Heart left ventricle (tissue), 16 donors: Measurements from ENCODE around the gene NOX3. TPM values are rescaled to one million over a fixed set of nuclear protein-coding genes. Genes with fewer than 3 reads are reported as not detected.
"Not testable (repeated sequence)": the region's sequence is repeated elsewhere in the genome, so short reads cannot be mapped to it uniquely, and the experiment has no call there.

Source experiments
- ATAC-seq, 4 donors: fragments of 200-7000 bp; cut with Tn5 transposase; one replicate each; pipeline ENCODE4 v1.9.1; 2020 to 2022; ENCODE audit warnings: moderate library complexity in 4 of 4, mild to moderate bottlenecking in 3 of 4, moderate number of reproducible peaks in 1 of 4
- DNase-seq, 5 donors: peaks; one replicate each; pipeline ENCODE4 v3.0.0-alpha.2; 2020
- H3K27ac ChIP-seq, 12 donors: fragments of 200-600 bp; sonication (generic) in 4 of 12; one replicate each; pipeline versions ENCODE4 v1.5.0 to v1.8.0; 2016 to 2022; ENCODE audit warnings: mild to moderate bottlenecking in 2 of 12
- H3K27me3 ChIP-seq, 9 donors: fragments of 200-600 bp; sonication (generic) in 2 of 9; one replicate each; pipeline versions ENCODE4 v1.5.1 to v1.8.0; 2016 to 2022; ENCODE audit warnings: mild to moderate bottlenecking in 3 of 9
- H3K36me3 ChIP-seq, 9 donors: fragments of 200-600 bp; sonication (generic) in 2 of 9; one replicate each; pipeline versions ENCODE4 v1.5.0 to v1.8.0; 2018 to 2022; ENCODE audit warnings: mild to moderate bottlenecking in 2 of 9
- H3K4me1 ChIP-seq, 12 donors: fragments of 200-600 bp; sonication (generic) in 4 of 12; one replicate each; pipeline versions ENCODE4 v1.5.0 to v1.8.0; 2016 to 2022; ENCODE audit warnings: mild to moderate bottlenecking in 3 of 12
- H3K4me3 ChIP-seq, 12 donors: fragments of 200-600 bp; sonication (generic) in 4 of 12; one replicate each; pipeline versions ENCODE4 v1.5.0 to v1.8.0; 2017 to 2022; ENCODE audit warnings: mild to moderate bottlenecking in 9 of 12, moderate library complexity in 4 of 12
- H3K9me3 ChIP-seq, 12 donors: fragments of 200-600 bp; sonication (generic) in 4 of 12; one replicate each; pipeline versions ENCODE4 v1.5.0 to v1.8.0; 2016 to 2022; ENCODE audit warnings: mild to moderate bottlenecking in 1 of 12
- CTCF ChIP-seq, 12 donors: fragments of 200-600 bp; sonication (generic) in 4 of 12; IDR thresholded peaks; one replicate each; pipeline versions ENCODE4 v1.5.0 to v1.8.0; 2018 to 2022; ENCODE audit warnings: antibody characterized with exemption in 12 of 12, mild to moderate bottlenecking in 5 of 12
- POLR2A ChIP-seq, 2 donors: fragments of 450-650 bp; IDR thresholded peaks; one replicate each; pipeline ENCODE4 v1.6.1; 2017; ENCODE audit warnings: antibody characterized with exemption in 2 of 2, mild to moderate bottlenecking in 2 of 2, moderate library complexity in 2 of 2
- WGBS, 4 donors: extraction: QIAGEN DNeasy Blood & Tissue Kit in 2 of 4; methylation state at CpG; one replicate each; pipeline versions ENCODE4 v1.1.5 to v1.1.7; 2013 to 2018; 5-methylcytosine and 5-hydroxymethylcytosine counted together
- intact Hi-C, 10 donors: fragments of 100-400 bp; cut with DNase I; formaldehyde crosslinking; loops; one replicate each; pipeline versions ENCODE4 v1.11.1 to v1.14.2; 2022
- polyA plus RNA-seq, 2 donors: library from polyadenylated mRNA; stranded (reverse); fragments of 200-250 nt; gene quantifications; one replicate each; pipeline ENCODE4 v1.2.3, GENCODE V29; 2013
- total RNA-seq, 9 donors: library from RNA; depleted of rRNA in 2 of 9; stranded (reverse); fragments of >200 nt in 2 of 9; fragmentation: NEBNext Ultra II Directional in 3 of 9; extraction: Animal tissue kit (Norgen Biotek cat#: 25700) in 3 of 9; gene quantifications; one replicate each; pipeline versions ENCODE4 v1.1.0 to v1.2.4, GENCODE V29; 2016 to 2023
- donor health status: ischemic (EF 13 %, LVEDD 7.1; RV severe dilation, severe dysfunction).
- donor health status: healthy with polysubstance abuse.
- donor health status: DM: no; HTN: yes; CAD: no.
- donor health status: DM: no; HTN: no; CAD: no.
- donor health status: ischemic (EF 25% LVEDD 6.9; RV normal size, moderate dysfunction).
- donor health status: ischemic (EF 25% LVEDD 5.7; RV mildly dilated, moderate dysfunction).
- donor health status: healthy.
- donor health status: DM: yes; HTN: yes; CAD: no.
- donor health status: ischemic (EF 35%, LVEDD 5.7; RV mildly dilated, moderate dysfunction).
- donor health status: nonischemic (EF 11% LVEDD 7.7; RV severe dilation, severe dysfunction).
- donor health status: DM: yes; HTN: yes; CAD: no.
- donor health status: PGD.
- donor health status: ischemic (EF 29% LVEDD 5.4; RV normal size, mild dysfunction).
- donor health status: nonischemic (EF 23%, LVEDD 6.1; RV moderate dilation, normal function).

The NOX3 gene
- total and polyA plus RNA-seq, 11 donors, result not detected

- Histone ChIP-seq H3K27me3 (no peaks in the 10 kb centered on the region), H3K4me1 (peaks cover 0 to 25% (median 1%) of the 10 kb centered on the region in 12 donors), H3K27ac (peak overlapping the region in 5 of 12 donors; percentile 27 to 55 (median 41)), H3K36me3 (no peaks in the 10 kb centered on the region), H3K9me3 (no peaks in the 10 kb centered on the region), H3K4me3 (no peak overlapping the region)
- intact Hi-C loops, result loop anchor here in 3 of 10 donors (10.0 kb wide), 1 partner anchor 168 kb away; no protein-coding TSS in a partner anchor
- TF ChIP-seq POLR2A (IDR thresholded peaks at IDR 0.05) (no peak), CTCF (IDR thresholded peaks at IDR 0.05) (no peak)
- ATAC-seq (no peak), DNase-seq (no peak)
- 96 to 100% (median 97%) methylated on average over 3 of the region's 3 CpGs for WGBS, 4 donors
Measured at GRCh38 chr6:155493026-155493693, 37.5 kb upstream of the NOX3 start.

GRCh38 chr6:155492061-155492735, 36.6 kb upstream of the NOX3 start:
- no peaks in the 10 kb centered on the region for H3K36me3 ChIP-seq
- TF ChIP-seq CTCF (IDR thresholded peaks at IDR 0.05) (no peak), POLR2A (IDR thresholded peaks at IDR 0.05) (no peak)
- DNase-seq, result no peak
- intact Hi-C loops, result loop anchor here in 3 of 10 donors (10.0 kb wide), 1 partner anchor 167 kb away; no protein-coding TSS in a partner anchor
- ATAC-seq, result no peak
- H3K27ac ChIP-seq, result no peak overlapping the region
- H3K27me3 ChIP-seq, result no peaks in the 10 kb centered on the region
- no peaks in the 10 kb centered on the region for H3K9me3 ChIP-seq
- H3K4me3 ChIP-seq, result no peak overlapping the region
- peaks cover 0 to 25% (median 1%) of the 10 kb centered on the region in 12 donors for H3K4me1 ChIP-seq
- 89 to 91% (median 91%) methylated on average over 2 of the region's 2 CpGs for WGBS, 4 donors

GRCh38 chr6:155491421-155491820, 35.8 kb upstream of the NOX3 start:
- Histone ChIP-seq H3K4me3 (no peak overlapping the region), H3K4me1 (peaks cover 0 to 25% (median 1%) of the 10 kb centered on the region in 12 donors), H3K27ac (no peak overlapping the region), H3K27me3 (no peaks in the 10 kb centered on the region), H3K9me3 (no peaks in the 10 kb centered on the region), H3K36me3 (no peaks in the 10 kb centered on the region)
- TF ChIP-seq CTCF (IDR thresholded peaks at IDR 0.05) (no peak), POLR2A (IDR thresholded peaks at IDR 0.05) (no peak)
- ATAC-seq (no peak), DNase-seq (no peak)
- WGBS, 4 donors, result 91 to 98% (median 94%) methylated on average over 1 of the region's 1 CpG
- intact Hi-C loops, result loop anchor here in 3 of 10 donors (10.0 kb wide), 1 partner anchor 167 kb away; no protein-coding TSS in a partner anchor

- H3K36me3 ChIP-seq, intact Hi-C loops, H3K9me3 ChIP-seq, H3K27ac ChIP-seq, H3K27me3 ChIP-seq, H3K4me3 ChIP-seq, H3K4me1 ChIP-seq, ATAC-seq, DNase-seq: not testable (repeated sequence)
- 92 to 96% (median 94%) methylated on average over 6 of the region's 6 CpGs for WGBS, 4 donors
Measured at GRCh38 chr6:155488197-155488596, 32.6 kb upstream of the NOX3 start.
